ENCODE measurements around the gene KRT77. TPM values are rescaled to one million over a fixed set of nuclear protein-coding genes. Genes with fewer than 3 reads are reported as not detected.
A peak's percentile ranks its signal among the peaks of the same experiment; 100 is the strongest.

Gene KRT77
- total RNA-seq, 1 experiment from 2014 or later = not detected

DNA sequence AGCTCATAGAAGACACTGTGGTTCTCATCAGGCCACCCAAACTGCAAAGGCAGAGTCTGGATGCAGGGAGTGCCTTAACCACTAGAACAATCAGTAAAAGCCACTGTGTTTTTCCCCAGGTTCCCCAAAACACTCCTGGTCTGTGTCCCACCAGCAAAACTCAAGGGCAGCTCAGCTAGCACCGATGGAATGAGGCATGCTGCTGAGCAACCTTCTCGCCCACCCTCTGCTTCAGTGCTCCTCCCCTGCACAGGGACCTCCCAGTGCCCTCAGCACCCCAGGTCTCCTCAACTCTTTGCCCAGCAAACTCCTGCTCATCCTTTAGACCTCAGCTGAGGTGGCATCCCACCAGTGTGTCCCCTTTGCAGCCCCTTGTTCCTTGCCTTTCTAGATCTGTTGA lies 4.0 kb downstream of the KRT77 start:
- in situ Hi-C loops (cut with HindIII; ENCODE audit: low pct_unique_long_range_greater_than_20kb, low sequenced_read_pairs) = no loop called here
- no peak for DNase-seq (ENCODE audit: low read depth, low spot score)

DNA sequence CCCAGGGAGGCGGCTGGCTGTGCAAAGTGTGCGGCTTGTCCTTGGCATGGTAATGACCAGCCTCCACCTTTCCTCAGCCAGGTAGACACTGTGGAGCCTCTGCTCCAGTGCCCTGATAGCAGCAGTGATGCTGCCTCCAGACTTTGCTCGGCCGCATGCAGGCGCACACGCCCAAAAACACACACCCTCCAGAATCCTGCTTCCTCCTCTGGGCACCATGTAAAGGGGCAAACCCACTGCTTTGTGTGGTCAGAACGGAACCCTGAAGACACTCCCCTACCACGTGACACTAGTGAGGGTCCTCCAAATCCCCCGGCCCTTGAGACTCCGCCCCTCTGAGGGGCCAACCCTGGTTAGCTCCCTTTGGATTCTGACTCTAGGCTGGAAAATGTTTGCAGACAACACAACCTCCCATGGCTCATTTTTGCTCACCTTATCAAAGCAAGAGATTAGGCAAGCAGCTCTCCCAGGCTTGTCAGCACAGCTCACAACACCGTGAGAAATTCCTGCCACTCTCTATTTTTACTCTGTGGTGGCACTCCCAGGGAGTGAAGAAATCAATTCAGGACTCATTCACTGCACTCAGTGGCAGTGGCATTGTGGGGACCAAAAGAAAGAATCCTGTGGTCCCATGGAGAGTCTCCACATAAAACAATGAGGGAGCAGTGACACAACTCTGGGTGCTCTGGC lies 4.5 kb downstream of the KRT77 start:
- DNase-seq (ENCODE audit: low read depth, low spot score) = no peak
- in situ Hi-C loops (cut with HindIII; ENCODE audit: low pct_unique_long_range_greater_than_20kb, low sequenced_read_pairs) = no loop called here

DNA sequence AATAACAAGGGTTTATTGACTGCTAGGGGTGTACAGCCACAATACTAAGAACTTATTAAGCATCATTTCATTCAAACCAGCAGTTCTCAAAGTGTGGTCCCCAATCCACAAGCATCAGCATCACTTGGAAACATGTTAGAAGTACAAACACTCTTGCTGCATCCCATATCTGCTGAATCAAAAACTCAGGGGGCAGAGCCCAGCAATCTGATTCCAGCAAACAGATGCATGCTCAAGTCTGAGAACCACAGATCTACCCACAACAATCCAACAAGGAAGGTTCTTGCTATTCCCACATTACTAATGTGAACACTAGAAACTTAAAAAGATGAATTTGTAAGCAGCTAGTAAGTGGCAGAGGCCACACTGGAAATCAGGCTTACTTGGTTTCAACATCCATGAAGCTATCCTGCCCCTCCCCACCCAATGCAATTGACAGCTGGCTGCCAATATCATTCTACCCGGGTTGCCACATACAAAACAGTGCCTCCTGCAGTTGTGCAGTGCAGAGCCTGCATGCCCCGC lies 6.2 kb downstream of the KRT77 start:
- DNase-seq (ENCODE audit: low read depth, low spot score) = no peak
- in situ Hi-C loops (cut with HindIII; ENCODE audit: low pct_unique_long_range_greater_than_20kb, low sequenced_read_pairs) = no loop called here

DNA sequence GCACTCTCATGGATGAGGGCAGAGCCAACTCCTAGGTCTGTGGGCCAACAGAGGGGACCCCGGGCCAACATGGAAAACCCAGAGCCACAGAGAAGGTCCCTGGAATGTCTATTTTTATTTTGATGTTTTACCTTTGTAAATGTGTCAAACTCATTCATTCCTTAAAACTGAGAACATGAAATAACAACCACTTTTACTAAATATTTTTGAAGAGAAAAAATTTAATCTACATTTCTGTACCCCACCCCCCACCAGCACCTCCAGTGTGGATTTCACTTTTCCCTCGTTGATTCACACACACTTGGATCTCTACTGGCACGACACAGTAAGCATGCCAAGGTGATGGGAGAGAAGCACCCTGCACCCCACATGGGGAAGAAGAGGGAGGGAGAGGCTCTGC lies 6.7 kb downstream of the KRT77 start:
- DNase-seq (ENCODE audit: low read depth, low spot score) = no peak
- in situ Hi-C loops (cut with HindIII; ENCODE audit: low pct_unique_long_range_greater_than_20kb, low sequenced_read_pairs) = no loop called here

DNA sequence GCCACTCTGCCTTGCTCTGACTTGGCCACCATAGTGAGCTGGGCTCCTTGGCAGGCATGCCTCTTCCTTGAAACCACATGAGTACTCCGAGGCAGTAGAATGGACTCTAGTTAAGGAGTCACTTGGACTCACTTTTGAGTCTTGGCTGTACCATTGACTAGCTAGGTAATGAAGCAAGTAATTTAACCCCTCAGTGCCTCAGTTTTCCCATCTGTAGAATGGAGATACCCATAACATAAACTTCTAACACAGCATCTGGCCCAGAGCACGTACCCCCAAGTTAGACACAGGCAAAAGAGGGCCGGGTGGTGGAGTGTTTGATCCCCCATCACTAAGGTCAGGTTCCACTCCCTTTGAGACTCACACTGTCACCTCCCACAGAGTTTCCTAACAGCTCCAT lies 8.3 kb downstream of the KRT77 start:
- no peak for DNase-seq (ENCODE audit: low read depth, low spot score)

DNA sequence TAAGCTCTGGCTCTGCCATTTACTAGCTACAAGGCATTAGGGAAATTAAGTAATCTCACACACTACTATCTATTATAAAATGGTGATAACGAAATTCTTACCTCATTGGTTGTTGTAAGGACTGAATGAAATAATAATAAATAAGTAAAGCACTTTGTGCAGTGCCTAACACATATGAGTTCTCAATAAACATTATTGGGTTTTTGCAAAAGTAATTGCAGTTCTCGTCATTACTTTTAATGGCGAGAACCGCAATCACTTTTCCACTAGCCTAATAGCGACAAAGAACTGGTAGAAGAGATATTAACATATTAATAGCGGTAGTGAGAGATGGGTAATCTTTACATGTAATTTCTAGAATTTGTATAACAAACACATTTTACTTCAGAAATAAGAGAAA lies 9.2 kb downstream of the KRT77 start:
- in situ Hi-C loops (cut with HindIII; ENCODE audit: low pct_unique_long_range_greater_than_20kb, low sequenced_read_pairs) = no loop called here
- DNase-seq (ENCODE audit: low read depth, low spot score) = no peak

More for the DNA sequence above, 8.3 kb downstream of the KRT77 start:
- in situ Hi-C loops (cut with HindIII; ENCODE audit: low pct_unique_long_range_greater_than_20kb, low sequenced_read_pairs) = no loop called here

DNA sequence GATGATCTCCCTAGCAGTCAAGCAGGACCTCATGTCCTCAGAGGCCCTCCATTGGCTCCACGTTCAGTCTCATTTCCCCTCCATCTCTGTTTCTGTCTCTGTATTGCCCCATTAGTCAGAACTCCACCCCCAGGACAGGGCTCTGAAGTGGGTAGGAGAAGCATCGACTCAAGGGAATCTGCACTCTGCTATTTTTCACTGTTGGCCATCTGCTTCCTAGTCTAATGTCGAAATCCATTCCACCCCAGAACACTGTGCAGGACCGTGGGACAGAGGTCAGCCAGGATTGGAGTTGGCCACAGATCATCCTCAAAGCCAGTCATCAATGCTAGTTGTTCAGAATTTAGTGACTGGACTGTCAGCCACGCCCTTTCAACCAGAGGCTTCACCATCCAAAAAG lies 10.1 kb downstream of the KRT77 start:
- no peak for DNase-seq (ENCODE audit: low read depth, low spot score)
- in situ Hi-C loops (cut with HindIII; ENCODE audit: low pct_unique_long_range_greater_than_20kb, low sequenced_read_pairs) = no loop called here

DNA sequence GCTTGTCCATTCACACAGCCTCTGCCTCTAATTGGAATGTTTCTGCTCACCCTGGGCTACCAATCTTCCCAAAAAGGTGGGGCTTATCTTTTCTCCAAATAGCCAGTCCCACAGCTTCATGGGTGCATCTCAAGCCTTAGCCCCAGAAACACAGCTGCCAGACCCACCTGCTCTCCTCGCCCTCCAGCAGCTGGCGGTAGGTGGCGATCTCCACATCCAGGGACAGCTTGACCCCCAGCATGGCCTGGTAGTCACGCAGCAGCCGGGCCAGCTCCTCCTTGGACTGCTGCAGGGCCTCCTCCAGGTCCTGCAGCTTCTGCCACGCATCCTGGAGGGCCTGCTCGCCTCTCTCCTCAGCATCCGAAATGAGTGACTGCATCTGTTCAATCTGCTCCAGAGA lies 11.1 kb downstream of the KRT77 start:
- in situ Hi-C loops (cut with HindIII; ENCODE audit: low pct_unique_long_range_greater_than_20kb, low sequenced_read_pairs) = no loop called here
- DNase-seq (ENCODE audit: low read depth, low spot score) = peak; percentile 52

DNA sequence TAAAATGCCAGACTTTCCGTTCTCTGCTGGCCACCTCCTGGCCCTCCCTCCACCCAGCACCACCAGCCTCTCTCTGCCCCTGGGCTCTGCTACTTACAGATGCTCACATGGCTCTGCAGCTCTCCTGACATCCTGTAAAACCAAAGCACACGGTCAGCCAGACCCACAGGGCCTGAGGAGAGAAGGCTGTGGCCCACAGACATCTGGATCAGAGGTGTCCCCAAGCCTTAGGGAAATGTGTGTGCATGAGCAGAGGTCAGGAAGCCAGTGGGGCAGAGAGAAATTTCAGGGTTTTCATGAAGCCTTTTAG lies 11.5 kb downstream of the KRT77 start:
- in situ Hi-C loops (cut with HindIII; ENCODE audit: low pct_unique_long_range_greater_than_20kb, low sequenced_read_pairs) = no loop called here
- DNase-seq (ENCODE audit: low read depth, low spot score) = no peak

DNA sequence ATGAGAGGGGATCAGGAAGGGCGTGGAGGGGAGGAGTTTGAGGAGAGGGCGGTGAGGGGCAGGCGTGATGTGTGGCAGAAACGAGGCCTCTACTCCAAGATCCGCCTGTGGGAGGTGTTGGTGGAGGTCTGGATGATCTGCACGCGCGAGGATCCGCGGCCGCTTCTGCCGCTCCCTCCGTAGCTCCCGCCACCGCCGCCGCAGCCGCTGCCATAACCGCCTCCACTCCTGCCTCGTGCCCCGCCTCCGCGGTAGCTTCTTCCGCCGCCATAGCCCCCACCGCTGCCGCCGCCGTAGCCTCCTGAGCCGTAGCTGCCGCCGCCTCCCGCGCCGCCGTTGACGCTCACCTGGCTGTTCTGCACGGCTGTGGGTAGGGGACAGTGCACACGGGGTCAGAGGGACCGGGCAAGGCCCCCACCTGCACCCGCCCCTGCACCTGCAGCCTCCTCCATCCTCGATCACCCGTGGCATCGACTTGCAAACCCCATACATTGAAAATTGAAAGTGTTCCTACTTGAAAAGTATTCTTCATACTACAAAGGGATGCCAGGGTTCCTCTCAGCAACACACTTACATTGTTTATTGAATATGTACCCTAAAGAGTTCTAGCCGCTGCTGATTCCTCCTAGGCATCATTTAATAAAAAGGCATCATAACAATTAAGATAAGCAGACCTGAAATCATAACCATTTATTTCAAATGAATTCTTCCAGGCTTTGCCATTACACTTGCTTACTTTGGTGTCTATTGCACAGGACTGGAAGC lies 12.1 kb downstream of the KRT77 start:
- in situ Hi-C loops (cut with HindIII; ENCODE audit: low pct_unique_long_range_greater_than_20kb, low sequenced_read_pairs) = no loop called here
- no peak for DNase-seq (ENCODE audit: low read depth, low spot score)

DNA sequence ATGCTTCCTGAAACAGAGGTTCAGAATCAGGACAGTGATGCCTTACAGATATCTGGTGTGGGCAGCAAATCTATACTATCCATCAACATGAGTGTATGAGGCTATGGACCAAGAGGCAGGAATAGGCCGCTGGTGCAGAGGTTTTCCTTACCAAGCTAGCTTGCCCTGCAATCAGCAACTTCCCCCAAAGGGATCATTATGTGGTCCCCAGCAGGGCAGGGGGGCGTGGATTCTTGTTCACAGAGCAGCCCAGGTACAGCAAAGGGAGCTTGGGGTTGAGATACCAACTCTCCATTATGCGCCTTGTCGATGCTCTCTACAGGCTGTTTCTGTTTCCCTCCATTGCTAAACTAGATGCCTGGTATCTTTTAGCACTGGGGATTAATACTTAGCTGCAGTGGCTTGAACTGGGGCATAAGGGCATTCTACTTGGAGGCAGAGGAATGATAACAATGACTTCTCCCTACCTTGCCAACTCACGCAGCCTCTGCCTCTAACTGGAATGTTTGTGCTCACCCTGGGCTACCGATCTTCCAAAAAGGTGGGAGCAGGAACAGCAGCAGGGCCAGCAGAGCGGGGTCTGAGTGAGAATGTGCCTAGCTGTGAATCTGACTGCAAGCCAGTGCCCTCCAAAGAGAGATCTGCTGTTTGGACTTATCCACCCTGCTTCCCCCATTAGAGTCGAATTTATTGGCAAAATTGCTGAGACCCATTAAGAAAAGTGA lies 12.8 kb downstream of the KRT77 start:
- no peak for DNase-seq (ENCODE audit: low read depth, low spot score)
- in situ Hi-C loops (cut with HindIII; ENCODE audit: low pct_unique_long_range_greater_than_20kb, low sequenced_read_pairs) = no loop called here

DNA sequence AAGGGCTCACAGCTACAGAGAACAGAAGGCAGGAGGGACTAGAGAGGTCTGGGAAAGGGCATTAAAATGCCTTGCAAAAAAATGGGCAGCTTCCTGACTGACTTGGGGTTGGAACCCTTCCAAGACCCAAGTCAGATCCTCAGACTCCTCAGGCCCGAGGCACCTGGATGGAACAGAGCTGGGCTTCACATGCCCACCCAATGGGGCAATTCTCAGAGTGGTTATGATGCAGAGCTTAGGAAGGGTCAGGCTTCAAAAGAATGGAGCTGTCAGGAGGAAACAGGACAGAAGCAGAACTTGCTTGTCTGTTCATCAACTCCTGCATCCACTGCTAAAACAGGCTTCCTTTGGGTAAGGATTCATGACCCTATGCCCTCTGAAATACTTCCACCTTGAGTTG lies 13.4 kb downstream of the KRT77 start:
- DNase-seq (ENCODE audit: low read depth, low spot score) = no peak
- in situ Hi-C loops (cut with HindIII; ENCODE audit: low pct_unique_long_range_greater_than_20kb, low sequenced_read_pairs) = no loop called here

DNA sequence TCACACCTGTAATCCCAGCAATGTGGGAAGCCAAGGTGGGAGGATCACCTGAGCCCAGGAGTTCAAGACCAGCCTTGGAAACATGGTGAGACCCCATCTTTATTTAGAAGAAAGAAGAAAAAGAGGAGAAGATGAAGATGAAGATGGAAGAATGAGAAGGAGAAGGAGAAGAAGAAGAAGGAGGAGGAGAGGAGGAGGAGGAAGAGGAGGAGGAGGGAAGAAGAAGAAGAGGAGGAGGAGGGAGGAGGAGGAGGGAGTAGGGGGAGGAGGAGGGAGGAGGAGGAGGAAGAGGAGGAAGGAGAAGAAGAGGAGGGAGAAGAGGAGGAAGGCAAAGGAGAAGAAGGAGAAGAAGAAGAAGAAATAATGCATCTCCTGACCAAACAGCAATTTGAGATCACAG lies 14.1 kb downstream of the KRT77 start:
- in situ Hi-C loops (cut with HindIII; ENCODE audit: low pct_unique_long_range_greater_than_20kb, low sequenced_read_pairs) = no loop called here
- DNase-seq (ENCODE audit: low read depth, low spot score) = no peak

DNA sequence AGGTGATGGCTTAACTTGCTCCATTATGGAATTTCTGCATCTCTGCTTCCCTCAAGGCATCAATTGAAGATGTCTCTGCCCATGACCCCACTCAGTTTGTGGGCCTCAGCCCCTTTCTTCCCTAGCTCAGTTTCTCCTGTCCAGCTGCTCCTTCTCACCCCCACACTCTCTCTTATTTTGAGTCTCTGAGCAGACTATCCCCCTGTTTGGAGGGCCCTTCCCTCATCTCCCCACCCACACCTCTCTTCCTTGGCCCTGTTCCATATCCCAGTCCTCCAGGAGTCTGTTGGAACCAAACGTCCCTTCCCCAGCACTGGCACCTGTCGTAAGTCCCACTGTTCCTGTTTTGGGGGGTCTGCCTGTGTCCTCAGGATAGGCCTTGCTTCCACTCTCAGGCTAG lies 14.8 kb downstream of the KRT77 start:
- in situ Hi-C loops (cut with HindIII; ENCODE audit: low pct_unique_long_range_greater_than_20kb, low sequenced_read_pairs) = no loop called here
- DNase-seq (ENCODE audit: low read depth, low spot score) = no peak

DNA sequence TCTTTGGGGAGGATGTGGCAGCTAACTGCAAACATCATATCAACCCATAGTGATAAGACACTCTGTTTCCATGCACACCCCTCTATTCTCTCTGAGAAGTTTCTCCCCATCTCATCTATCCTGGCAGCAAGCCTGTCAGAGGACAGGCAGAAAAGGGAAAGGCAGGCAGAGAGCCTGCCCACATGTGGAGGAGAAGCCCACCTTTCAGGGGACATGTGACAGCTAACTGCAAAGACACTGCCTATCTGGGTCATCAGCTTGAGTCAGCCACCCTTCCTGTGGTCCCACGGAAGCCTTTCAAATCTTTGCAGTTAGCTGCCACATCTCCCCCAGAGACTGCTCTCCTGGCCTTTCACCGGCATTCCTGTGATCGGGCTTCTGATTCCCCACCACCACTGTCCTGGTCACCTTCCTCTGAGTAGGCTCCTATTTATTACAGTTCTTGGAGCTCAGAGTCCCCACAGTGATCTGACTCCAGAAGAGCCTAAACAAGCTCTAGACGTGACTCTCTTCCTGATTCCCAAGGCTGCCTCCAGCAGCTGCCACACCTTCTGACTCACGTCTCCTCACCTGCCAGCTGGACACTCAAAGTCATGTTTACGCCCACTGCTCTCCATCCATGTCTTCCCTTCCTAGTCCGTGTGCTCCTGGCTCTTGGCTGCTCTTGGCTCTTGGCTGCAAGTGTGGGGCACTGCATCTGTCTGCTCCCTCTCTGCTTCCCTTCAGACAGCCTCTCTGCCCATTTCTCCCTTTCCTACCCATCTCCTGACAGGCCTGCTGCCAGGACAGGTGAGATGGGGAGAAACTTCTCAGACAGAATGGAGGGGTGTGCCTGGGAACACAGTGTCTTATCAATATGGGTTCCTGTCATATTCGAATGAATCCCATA lies 15.6 kb downstream of the KRT77 start:
- no peak for DNase-seq (ENCODE audit: low read depth, low spot score)

DNA sequence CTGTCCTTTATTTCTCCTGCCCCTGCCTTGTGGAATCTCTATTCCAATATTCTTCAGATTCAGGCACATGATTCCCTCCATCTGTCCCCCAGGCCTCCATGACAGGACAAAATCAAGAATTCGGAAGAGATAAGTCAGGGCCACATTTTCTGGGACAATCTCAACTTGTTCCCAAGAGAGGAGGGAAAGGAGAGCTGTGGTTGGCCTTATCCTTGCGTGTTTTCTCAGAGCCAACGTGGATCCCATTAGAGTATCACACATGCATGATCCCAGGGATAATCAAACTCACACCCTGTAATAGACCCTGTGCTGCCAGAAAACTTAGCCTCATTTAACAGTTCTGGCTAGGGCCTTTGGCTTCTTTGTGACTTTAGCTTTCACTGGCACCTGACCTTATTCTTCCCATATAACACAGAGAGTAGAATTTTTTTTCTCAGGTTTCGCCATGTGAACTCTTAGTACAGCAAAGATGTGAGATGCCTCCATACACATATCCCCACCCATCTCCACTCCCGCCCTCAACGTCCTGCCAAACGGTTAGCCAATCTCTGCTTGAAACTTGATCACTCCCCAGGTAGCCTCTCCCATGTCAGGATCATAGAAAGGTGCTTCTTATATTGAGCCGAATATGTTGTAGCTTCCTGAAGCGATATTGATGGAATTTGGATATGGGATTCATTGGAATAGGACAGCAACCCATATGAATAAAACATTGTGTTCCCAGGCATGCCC lies 16.4 kb downstream of the KRT77 start:
- in situ Hi-C loops (cut with HindIII; ENCODE audit: low pct_unique_long_range_greater_than_20kb, low sequenced_read_pairs) = no loop called here
- no peak for DNase-seq (ENCODE audit: low read depth, low spot score)

More for the DNA sequence above, 15.6 kb downstream of the KRT77 start:
- in situ Hi-C loops (cut with HindIII; ENCODE audit: low pct_unique_long_range_greater_than_20kb, low sequenced_read_pairs) = no loop called here

DNA sequence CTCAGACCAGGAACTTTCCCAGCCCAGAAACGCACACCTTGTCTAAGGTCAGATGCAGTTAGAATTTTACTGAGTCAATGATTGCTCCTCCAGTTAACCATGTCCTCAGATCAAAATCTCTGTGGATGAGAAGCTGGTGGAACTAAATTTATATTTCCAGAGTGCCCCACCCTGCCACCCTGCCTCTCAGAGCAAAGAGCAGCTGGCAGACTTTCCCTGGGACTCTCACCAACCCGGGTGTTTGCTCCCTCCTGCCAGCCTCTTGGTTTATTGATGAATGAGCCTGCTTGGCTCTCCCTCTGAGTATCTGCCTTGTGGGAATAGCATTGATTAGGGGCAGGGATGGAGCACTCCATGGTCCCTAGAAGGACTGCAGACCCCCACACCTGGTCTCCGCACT lies 17.3 kb downstream of the KRT77 start:
- in situ Hi-C loops (cut with HindIII; ENCODE audit: low pct_unique_long_range_greater_than_20kb, low sequenced_read_pairs) = no loop called here
- DNase-seq (ENCODE audit: low read depth, low spot score) = no peak
